ENCODE measurements around the gene POLR1D.

DNA sequence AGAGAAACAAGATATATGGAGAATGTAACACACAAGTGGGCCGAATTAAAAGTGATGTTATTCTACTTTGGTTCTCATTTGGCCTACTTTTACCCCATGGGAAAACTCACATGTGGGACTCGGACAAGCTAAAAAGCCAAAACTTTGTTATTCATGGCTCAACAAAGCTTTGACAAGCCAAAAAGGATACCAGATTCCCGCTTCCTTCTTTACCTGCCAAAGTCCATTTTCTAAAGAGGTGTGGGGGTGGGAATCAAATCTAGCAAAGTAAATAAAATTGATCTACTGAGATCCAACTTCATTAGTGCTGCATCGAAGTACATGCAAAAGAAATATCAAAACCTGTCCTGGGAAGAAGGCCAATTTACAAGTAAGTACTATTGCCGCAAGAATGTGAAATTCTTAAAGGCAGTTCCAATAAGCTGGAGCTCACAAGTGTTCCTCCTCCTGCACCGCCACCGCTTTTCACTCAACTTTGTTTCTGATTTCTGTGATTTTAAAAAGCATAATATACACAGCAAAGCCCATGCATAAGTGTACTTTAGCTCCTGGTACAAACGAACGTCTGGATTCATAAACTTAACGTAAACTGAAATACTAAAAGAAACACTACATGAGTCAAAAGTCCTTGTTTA lies 2.5 kb upstream of the POLR1D start:
- TF ChIP-seq, protein P1, sequence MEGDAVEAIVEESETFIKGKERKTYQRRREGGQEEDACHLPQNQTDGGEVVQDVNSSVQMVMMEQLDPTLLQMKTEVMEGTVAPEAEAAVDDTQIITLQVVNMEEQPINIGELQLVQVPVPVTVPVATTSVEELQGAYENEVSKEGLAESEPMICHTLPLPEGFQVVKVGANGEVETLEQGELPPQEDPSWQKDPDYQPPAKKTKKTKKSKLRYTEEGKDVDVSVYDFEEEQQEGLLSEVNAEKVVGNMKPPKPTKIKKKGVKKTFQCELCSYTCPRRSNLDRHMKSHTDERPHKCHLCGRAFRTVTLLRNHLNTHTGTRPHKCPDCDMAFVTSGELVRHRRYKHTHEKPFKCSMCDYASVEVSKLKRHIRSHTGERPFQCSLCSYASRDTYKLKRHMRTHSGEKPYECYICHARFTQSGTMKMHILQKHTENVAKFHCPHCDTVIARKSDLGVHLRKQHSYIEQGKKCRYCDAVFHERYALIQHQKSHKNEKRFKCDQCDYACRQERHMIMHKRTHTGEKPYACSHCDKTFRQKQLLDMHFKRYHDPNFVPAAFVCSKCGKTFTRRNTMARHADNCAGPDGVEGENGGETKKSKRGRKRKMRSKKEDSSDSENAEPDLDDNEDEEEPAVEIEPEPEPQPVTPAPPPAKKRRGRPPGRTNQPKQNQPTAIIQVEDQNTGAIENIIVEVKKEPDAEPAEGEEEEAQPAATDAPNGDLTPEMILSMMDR (IDR thresholded peaks at IDR 0.05; ENCODE audit: low read depth, low read length): no peak
- TF ChIP-seq EZH2phosphoT487 (IDR thresholded peaks at IDR 0.05; ENCODE audit: low read depth): no peak

All from OCI-LY3 (cell line).